Urinary bladder (tissue), 4 donors: ENCODE data around the gene SLC35E3. TPM values are rescaled to one million over a fixed set of nuclear protein-coding genes. Genes with fewer than 3 reads are reported as not detected.

Experiments
- DNase-seq: peaks from one replicate; pipeline ENCODE4 v3.0.0-alpha.2; 2015; ENCODE audit errors: extremely low spot score
- H3K27ac ChIP-seq: one replicate; pipeline ENCODE4 v1.5.1; 2013; ENCODE audit warnings: low read depth, mild to moderate bottlenecking, moderate library complexity
- H3K36me3 ChIP-seq: one replicate; pipeline ENCODE4 v1.6.1; 2013; ENCODE audit warnings: mild to moderate bottlenecking, moderate library complexity; ENCODE audit not compliant: insufficient read depth
- H3K4me1 ChIP-seq: one replicate; pipeline ENCODE4 v1.6.1; 2013; ENCODE audit warnings: mild to moderate bottlenecking, moderate library complexity; ENCODE audit not compliant: insufficient read depth
- H3K4me3 ChIP-seq: one replicate; pipeline ENCODE4 v1.5.1; 2013; ENCODE audit warnings: low read depth, low read length
- WGBS: extraction: QIAGEN DNeasy Blood & Tissue Kit; methylation state at CpG from one replicate; pipeline ENCODE4 v1.1.7; 2013; 5-methylcytosine and 5-hydroxymethylcytosine counted together
- polyA plus RNA-seq: library from polyadenylated mRNA; stranded (reverse); fragments of 200-250 nt; gene quantifications from one replicate; pipeline ENCODE4 v1.2.3, GENCODE V29; 2013
- total RNA-seq: library from RNA; depleted of rRNA; stranded (reverse); fragments of >200 nt; gene quantifications from one replicate; pipeline ENCODE4 v1.2.3, GENCODE V29; 2014
- donor health status: healthy with polysubstance abuse.
- donor health status: healthy.

The SLC35E3 gene
- total and polyA plus RNA-seq, 2 donors, result 4.5 to 9.0 TPM

- H3K36me3 ChIP-seq, result peaks cover 3% of the 10 kb centered on the region
- H3K4me3 ChIP-seq, result no peak overlapping the region
- H3K4me1 ChIP-seq, result no peaks in the 10 kb centered on the region
- DNase-seq, result no peak
- H3K27ac ChIP-seq, result no peak overlapping the region
- WGBS, result 97% methylated on average over 7 of the region's 7 CpGs
These were observed 14.9 kb downstream of the SLC35E3 start for GRCh38 chr12:68760806-68761441.

- DNase-seq, result no peak
- WGBS, result 94% methylated on average over 3 of the region's 3 CpGs
These were observed 15.5 kb downstream of the SLC35E3 start for GRCh38 chr12:68761442-68761812.

GRCh38 chr12:68761901-68762630, 16.1 kb downstream of the SLC35E3 start:
- WGBS, result 88% methylated on average over 8 of the region's 8 CpGs
- H3K4me1 ChIP-seq, result no peaks in the 10 kb centered on the region
- peaks cover 3% of the 10 kb centered on the region for H3K36me3 ChIP-seq
- no peak overlapping the region for H3K4me3 ChIP-seq
- no peak overlapping the region for H3K27ac ChIP-seq
- no peak for DNase-seq

More at GRCh38 chr12:68761442-68761812, 15.5 kb downstream of the SLC35E3 start:
- peaks cover 3% of the 10 kb centered on the region for H3K36me3 ChIP-seq
- no peak overlapping the region for H3K4me3 ChIP-seq
- no peak overlapping the region for H3K27ac ChIP-seq
- no peaks in the 10 kb centered on the region for H3K4me1 ChIP-seq

- no peak for DNase-seq
- Histone ChIP-seq H3K4me1 (no peaks in the 10 kb centered on the region), H3K27ac (no peak overlapping the region), H3K36me3 (peaks cover 3% of the 10 kb centered on the region), H3K4me3 (no peak overlapping the region)
- WGBS, result 96% methylated on average over 3 of the region's 3 CpGs
These were observed 16.7 kb downstream of the SLC35E3 start for GRCh38 chr12:68762691-68763090.

GRCh38 chr12:68765696-68766095, 19.7 kb downstream of the SLC35E3 start:
- Histone ChIP-seq H3K27ac (no peak overlapping the region), H3K4me3 (no peak overlapping the region), H3K4me1 (no peaks in the 10 kb centered on the region), H3K36me3 (peaks cover 3% of the 10 kb centered on the region)
- no peak for DNase-seq
- 96% methylated on average over 1 of the region's 1 CpG for WGBS

GRCh38 chr12:68766646-68767045, 20.7 kb downstream of the SLC35E3 start:
- WGBS, result 82% methylated on average over 2 of the region's 2 CpGs
- no peak for DNase-seq
- H3K27ac ChIP-seq, result no peak overlapping the region
- no peaks in the 10 kb centered on the region for H3K4me1 ChIP-seq
- H3K36me3 ChIP-seq, result peaks cover 3% of the 10 kb centered on the region
- no peak overlapping the region for H3K4me3 ChIP-seq

- 89% methylated on average over 7 of the region's 7 CpGs for WGBS
- H3K27ac ChIP-seq, result no peak overlapping the region
- no peak overlapping the region for H3K4me3 ChIP-seq
- DNase-seq, result no peak
- H3K36me3 ChIP-seq, result peaks cover 3% of the 10 kb centered on the region
- H3K4me1 ChIP-seq, result no peaks in the 10 kb centered on the region
These were observed 21.2 kb downstream of the SLC35E3 start for GRCh38 chr12:68767191-68767590.

- 88% methylated on average over 4 of the region's 4 CpGs for WGBS
- DNase-seq, result no peak
- Histone ChIP-seq H3K4me1 (no peaks in the 10 kb centered on the region), H3K4me3 (no peak overlapping the region), H3K27ac (no peak overlapping the region), H3K36me3 (peaks cover 3% of the 10 kb centered on the region)
These were observed 22.5 kb downstream of the SLC35E3 start for GRCh38 chr12:68768431-68768939.

GRCh38 chr12:68769941-68770340, 24.0 kb downstream of the SLC35E3 start:
- Histone ChIP-seq H3K27ac (no peak overlapping the region), H3K36me3 (no peaks in the 10 kb centered on the region), H3K4me3 (no peak overlapping the region), H3K4me1 (no peaks in the 10 kb centered on the region)
- 91% methylated on average over 1 of the region's 1 CpG for WGBS
- no peak for DNase-seq

- no peak overlapping the region for H3K4me3 ChIP-seq
- WGBS, result 92% methylated on average over 5 of the region's 5 CpGs
- DNase-seq, result no peak
- no peaks in the 10 kb centered on the region for H3K4me1 ChIP-seq
- H3K27ac ChIP-seq, result no peak overlapping the region
- H3K36me3 ChIP-seq, result no peaks in the 10 kb centered on the region
These were observed 25.4 kb downstream of the SLC35E3 start for GRCh38 chr12:68771223-68771925.

GRCh38 chr12:68772714-68773113, 26.7 kb downstream of the SLC35E3 start:
- no peaks in the 10 kb centered on the region for H3K4me1 ChIP-seq
- H3K27ac ChIP-seq, result no peak overlapping the region
- 83% methylated on average over 8 of the region's 8 CpGs for WGBS
- no peak overlapping the region for H3K4me3 ChIP-seq
- DNase-seq, result no peak
- no peaks in the 10 kb centered on the region for H3K36me3 ChIP-seq

GRCh38 chr12:68773582-68773981, 27.6 kb downstream of the SLC35E3 start:
- H3K36me3 ChIP-seq, result no peaks in the 10 kb centered on the region
- DNase-seq, result no peak

GRCh38 chr12:68775121-68775630, 29.2 kb downstream of the SLC35E3 start:
- Histone ChIP-seq H3K4me1 (no peaks in the 10 kb centered on the region), H3K36me3 (no peaks in the 10 kb centered on the region), H3K4me3 (no peak overlapping the region), H3K27ac (no peak overlapping the region)
- WGBS, result 95% methylated on average over 7 of the region's 7 CpGs
- DNase-seq, result no peak

More at GRCh38 chr12:68773582-68773981, 27.6 kb downstream of the SLC35E3 start:
- H3K27ac ChIP-seq, result no peak overlapping the region
- 87% methylated on average over 5 of the region's 5 CpGs for WGBS
- no peaks in the 10 kb centered on the region for H3K4me1 ChIP-seq
- H3K4me3 ChIP-seq, result no peak overlapping the region
